HepG2 (cell line): ENCODE results near the gene TTLL11. TPM values are rescaled to one million over a fixed set of nuclear protein-coding genes. Genes with fewer than 3 reads are reported as not detected.

ENCODE experiments used
- ATAC-seq: fragments of 200-7000 bp; cut with Tn5 transposase; 3 replicates; pipeline ENCODE4 v1.9.1; 2020; ENCODE audit warnings: mild to moderate bottlenecking, moderate library complexity
- BruUV-seq: library from RNA; stranded (reverse); fragments of 400-500 nt; replicated peaks from 2 replicates; lab custom pipeline; 2021; lab: Mats Ljungman, UMichigan
- CTCF ChIA-PET: fragments of 300-600 bp; formaldehyde crosslinking; extraction: SDS; loops from one replicate; lab custom pipeline; 2021; ENCODE audit warnings: low total read pairs, inconsistent platforms, low intra/inter-chr PET ratio; lab: Yijun Ruan, JAX
- POLR2A ChIA-PET: fragments of 350-600 bp; sonication (Branson Sonifier 250); formaldehyde crosslinking; loops from one replicate; lab custom pipeline; 2020; ENCODE audit warnings: antibody characterized with exemption, inconsistent platforms; lab: Yijun Ruan, JAX
- DNase-seq: peaks from one replicate; pipeline ENCODE4 v3.0.0-alpha.2; 2015; ENCODE audit warnings: low spot score
- FAIRE-seq: peaks from 3 replicates; lab custom pipeline; 2011; peaks lifted over from hg19 to GRCh38; lab: Jason Lieb, UNC
- H2AFZ ChIP-seq: one replicate; pipeline ENCODE4 v1.6.1; 2011; ENCODE audit warnings: low read length, inconsistent platforms
- H3K27ac ChIP-seq: fragments of 300-600 bp; 3 replicates; pipeline ENCODE4 v1.8.0; 2011; ENCODE audit warnings: mixed run types, mild to moderate bottlenecking, mixed read lengths, low read length, inconsistent platforms; ENCODE audit not compliant: insufficient read depth; ENCODE audit errors: extremely low read length
- H3K27me3 ChIP-seq, 2 experiments: fragments of 200-600 bp in 1 of 2; 2 replicates in 1 of 2; 3 replicates in 1 of 2; pipeline versions ENCODE4 v1.6.0 to v1.8.0; 2011; ENCODE audit warnings: low read length in 2 of 2, mild to moderate bottlenecking in 2 of 2, moderate library complexity in 2 of 2, inconsistent platforms in 1 of 2; ENCODE audit not compliant: insufficient read depth in 2 of 2, control insufficient read depth in 1 of 2
- H3K36me3 ChIP-seq, 2 experiments: fragments of 200-600 bp in 1 of 2; replicated peaks in 1 of 2; 2 replicates in 1 of 2; 3 replicates in 1 of 2; pipeline versions ENCODE4 v1.5.1 to v1.8.0; 2011; ENCODE audit warnings: low read length in 2 of 2, inconsistent platforms in 1 of 2; ENCODE audit not compliant: insufficient read depth in 2 of 2, control insufficient read depth in 1 of 2
- H3K4me1 ChIP-seq: 2 replicates; pipeline ENCODE4 v1.5.1; 2012; ENCODE audit warnings: low read length, inconsistent platforms; ENCODE audit not compliant: insufficient read depth
- H3K4me2 ChIP-seq: 2 replicates; pipeline ENCODE4 v1.6.0; 2011; ENCODE audit warnings: low read depth, low read length, inconsistent platforms
- H3K4me3 ChIP-seq, 3 experiments: fragments of 200-600 bp in 1 of 3; sonication (generic), shearing (Covaris generic) in 1 of 3; replicated peaks in 1 of 3; 2 replicates each; pipeline ENCODE4 v1.5.1; 2011 to 2016; ENCODE audit warnings: low read length in 3 of 3, inconsistent platforms in 2 of 3, low read depth in 2 of 3, mild to moderate bottlenecking in 2 of 3, control low read depth in 1 of 3, mixed read lengths in 1 of 3; ENCODE audit not compliant: insufficient read depth in 1 of 3
- H3K79me2 ChIP-seq: one replicate; pipeline ENCODE4 v1.6.1; 2011; ENCODE audit warnings: low read length, inconsistent platforms; ENCODE audit not compliant: insufficient read depth
- H3K9ac ChIP-seq: 2 replicates; pipeline ENCODE4 v1.6.0; 2011; ENCODE audit warnings: mild to moderate bottlenecking, low read depth, low read length, inconsistent platforms; ENCODE audit not compliant: insufficient read depth
- H3K9me3 ChIP-seq: 2 replicates; pipeline ENCODE4 v1.5.1; 2012; ENCODE audit warnings: mild to moderate bottlenecking, low read length
- H4K20me1 ChIP-seq: 2 replicates; pipeline ENCODE4 v1.6.0; 2011; ENCODE audit warnings: inconsistent platforms, mild to moderate bottlenecking, low read length, moderate library complexity; ENCODE audit not compliant: insufficient read depth
- CHCHD3 ChIP-seq: sonication (generic); formaldehyde crosslinking; IDR thresholded peaks from 2 replicates; pipeline ENCODE4 v1.8.0; 2022; ENCODE audit warnings: mild to moderate bottlenecking, missing genetic modification reagents, moderate library complexity
- HNF4A ChIP-seq: sonication (generic); formaldehyde crosslinking; IDR thresholded peaks from 2 replicates; pipeline ENCODE4 v1.4.0; 2020; ENCODE audit warnings: missing genetic modification reagents
- HNRNPH1 ChIP-seq: fragments of 200-400 bp; formaldehyde crosslinking; optimal IDR thresholded peaks from 2 replicates; pipeline ENCODE3; 2017; ENCODE audit warnings: mild to moderate bottlenecking, low read depth, low read length
- HOXA7 ChIP-seq: sonication (generic); formaldehyde crosslinking; IDR thresholded peaks from 2 replicates; pipeline ENCODE4 v1.8.1; 2022; ENCODE audit warnings: mild to moderate bottlenecking, missing genetic modification reagents, moderate library complexity
- HOXA9 ChIP-seq: sonication (generic); formaldehyde crosslinking; IDR thresholded peaks from 2 replicates; pipeline ENCODE4 v1.8.1; 2022; ENCODE audit warnings: missing genetic modification reagents, mild to moderate bottlenecking, moderate library complexity, borderline replicate concordance
- IRF1 ChIP-seq: sonication (generic); formaldehyde crosslinking; IDR thresholded peaks from 2 replicates; pipeline ENCODE4 v1.4.0; 2020; ENCODE audit warnings: low read depth, mild to moderate bottlenecking, missing genetic modification reagents
- KDM5A ChIP-seq: fragments of 200-600 bp; sonication (generic); IDR thresholded peaks from 2 replicates; pipeline ENCODE4 v1.7.0; 2018; ENCODE audit warnings: antibody characterized with exemption, mild to moderate bottlenecking, low read length, borderline replicate concordance
- LCORL ChIP-seq, 2 experiments: fragments of 450-650 bp in 1 of 2; sonication (generic) in 1 of 2; formaldehyde crosslinking in 1 of 2; IDR thresholded peaks; 2 replicates each; pipeline versions ENCODE4 v1.5.0 to v1.6.1; 2017 to 2020; ENCODE audit warnings: antibody characterized with exemption in 1 of 2, missing genetic modification reagents in 1 of 2
- MLLT10 ChIP-seq: sonication (generic); formaldehyde crosslinking; IDR thresholded peaks from 2 replicates; pipeline ENCODE4 v1.4.0; 2020; ENCODE audit warnings: missing genetic modification reagents
- NFE2 ChIP-seq: sonication (generic); formaldehyde crosslinking; IDR thresholded peaks from 2 replicates; pipeline ENCODE4 v1.4.0; 2020; ENCODE audit warnings: missing genetic modification reagents
- NR2F1 ChIP-seq, 2 experiments: fragments of 450-650 bp in 1 of 2; formaldehyde crosslinking in 1 of 2; IDR thresholded peaks; 2 replicates each; pipeline versions ENCODE4 v1.5.0 to v1.6.1; 2016 to 2020; ENCODE audit warnings: mild to moderate bottlenecking in 1 of 2, missing compliant biosample characterization in 1 of 2, missing genetic modification reagents in 1 of 2, moderate library complexity in 1 of 2
- PITX1 ChIP-seq: sonication (generic); formaldehyde crosslinking; IDR thresholded peaks from 2 replicates; pipeline ENCODE4 v1.5.1; 2020; ENCODE audit warnings: mild to moderate bottlenecking, missing genetic modification reagents
- POLR2AphosphoS5 ChIP-seq: IDR thresholded peaks from 2 replicates; pipeline ENCODE4 v1.6.1; 2012; ENCODE audit warnings: low read depth, low read length
- PRDM4 ChIP-seq: sonication (generic); formaldehyde crosslinking; IDR thresholded peaks from 2 replicates; pipeline ENCODE4 v1.9.0; 2021; ENCODE audit warnings: missing genetic modification reagents, borderline replicate concordance
- SAP130 ChIP-seq: IDR thresholded peaks from 2 replicates; pipeline ENCODE4 v1.6.1; 2016; ENCODE audit warnings: low read depth
- SKI ChIP-seq: fragments of 450-650 bp; IDR thresholded peaks from one replicate; pipeline ENCODE4 v1.6.1; 2018; ENCODE audit warnings: mild to moderate bottlenecking; ENCODE audit not compliant: partially characterized antibody
- TCF7 ChIP-seq: sonication (generic); IDR thresholded peaks from 2 replicates; pipeline ENCODE4 v1.6.1; 2016; ENCODE audit warnings: antibody characterized with exemption, low read depth
- TGIF2 ChIP-seq: IDR thresholded peaks from 2 replicates; pipeline ENCODE4 v1.6.1; 2016; ENCODE audit warnings: control low read depth, missing compliant biosample characterization
- U2AF2 ChIP-seq: fragments of 200-400 bp; formaldehyde crosslinking; IDR thresholded peaks from 2 replicates; pipeline ENCODE4 v1.6.1; 2017; ENCODE audit warnings: low read depth, mild to moderate bottlenecking, low read length
- ZFP36 ChIP-seq: fragments of 150-350 bp; IDR thresholded peaks from 2 replicates; pipeline ENCODE4 v1.6.1; 2018; ENCODE audit warnings: borderline replicate concordance, low read length, low read depth; ENCODE audit not compliant: partially characterized antibody
- ZFYVE20 ChIP-seq: sonication (generic); formaldehyde crosslinking; IDR thresholded peaks from 2 replicates; pipeline ENCODE4 v1.8.0; 2023; ENCODE audit warnings: low read depth, mild to moderate bottlenecking, moderate library complexity, missing genetic modification reagents, borderline replicate concordance
- ZNF138 ChIP-seq: sonication (generic); formaldehyde crosslinking; IDR thresholded peaks from 2 replicates; pipeline ENCODE4 v1.5.0; 2020; ENCODE audit warnings: mild to moderate bottlenecking, low read depth, missing genetic modification reagents
- ZNF674 ChIP-seq: sonication (generic); formaldehyde crosslinking; IDR thresholded peaks from 2 replicates; pipeline ENCODE4 v1.5.0; 2020; ENCODE audit warnings: low read depth, mild to moderate bottlenecking, missing genetic modification reagents
- WGBS: methylation state at CpG from one replicate; pipeline ENCODE4 v1.1.6; 2017; ENCODE audit warnings: low lambda C conversion rate; 5-methylcytosine and 5-hydroxymethylcytosine counted together
- in situ Hi-C: cut with HindIII; loops from 2 replicates; pipeline ENCODE4 v1.10.0; 2017; ENCODE audit warnings: low pct_unique_long_range_greater_than_20kb; ENCODE audit not compliant: extremely low pct_ligation_motif_present
- intact Hi-C: fragments of 100-400 bp; cut with micrococcal nuclease; formaldehyde crosslinking; loops from one replicate; pipeline ENCODE4 v1.10.0; 2022; ENCODE audit not compliant: unreplicated experiment
- polyA plus RNA-seq, 8 experiments: library from polyadenylated mRNA; depleted of rRNA in 3 of 8; stranded (reverse) in 7 of 8; unstranded in 1 of 8; fragments of >200 nt; fragmentation: Illumina TruSeq in 4 of 8; extraction: Trizol in 4 of 8; gene quantifications; 2 replicates each; pipeline versions ENCODE4 v1.2.1 to v1.2.3, GENCODE V29; 2011 to 2016; ENCODE audit warnings: low read depth in 4 of 8, missing spikeins in 1 of 8, mixed read lengths in 1 of 8; ENCODE audit not compliant: insufficient read depth in 1 of 8
- total RNA-seq, 5 experiments: library from RNA; depleted of rRNA; stranded (reverse); fragments of >200 nt; fragmentation: Illumina TruSeq; extraction: Trizol; gene quantifications; 2 replicates each; pipeline ENCODE4 v1.2.3, GENCODE V29; 2016; ENCODE audit warnings: low read depth in 1 of 5

The TTLL11 gene
- total and polyA plus RNA-seq, 2 of the 13 experiments (the other 11 are each of a cell fraction or from before 2014, with no cell fraction given): 4.5 to 5.2 TPM

GRCh38 chr9:121985792-121986494 lies 107.2 kb downstream of the TTLL11 start:
- intact Hi-C loops: no loop called here
- no peak for TF ChIP-seq HNRNPH1
- TF ChIP-seq HOXA9 (CRISPR knock-in tag): no peak
- no peak for TF ChIP-seq ZFP36
- TF ChIP-seq PRDM4 (CRISPR knock-in tag): no peak
- peak; percentile 17; the same call in 1 of the 2 replicates for TF ChIP-seq HNF4A (CRISPR knock-in tag)
- TF ChIP-seq LCORL (IDR thresholded peaks at IDR 0.05): no peak
- no peak for TF ChIP-seq LCORL (CRISPR knock-in tag; IDR thresholded peaks at IDR 0.05)
- no peak for TF ChIP-seq IRF1 (CRISPR knock-in tag)
- no peak for TF ChIP-seq TGIF2
- no peak for TF ChIP-seq CHCHD3
- TF ChIP-seq SKI: no peak
- TF ChIP-seq U2AF2: no peak
- TF ChIP-seq HOXA7 (CRISPR knock-in tag): no peak
- no peak for TF ChIP-seq TCF7
- no peak for TF ChIP-seq MLLT10 (CRISPR knock-in tag)
- TF ChIP-seq NFE2 (CRISPR knock-in tag): no peak
- 0 out of 4 replicates have a peak, but pooled peaks of 1 of the 2 experiments have one; percentile 27 for TF ChIP-seq NR2F1 (CRISPR knock-in tag; IDR thresholded peaks at IDR 0.05)
- no peak for TF ChIP-seq PITX1
- no peak for TF ChIP-seq ZNF138 (CRISPR knock-in tag)
- TF ChIP-seq KDM5A: no peak
- peak; percentile 36 for TF ChIP-seq SAP130 (CRISPR knock-in tag)
- TF ChIP-seq ZFYVE20: no peak
- TF ChIP-seq ZNF674 (CRISPR knock-in tag): no peak
- TF ChIP-seq POLR2AphosphoS5: no peak

More at GRCh38 chr9:121985792-121986494, 107.2 kb downstream of the TTLL11 start:
- in situ Hi-C loops: loop anchor here (25.0 kb wide), 1 partner anchor 249 kb away; no protein-coding TSS in a partner anchor
- DNase-seq: no peak
- Histone ChIP-seq H3K9ac (no peak overlapping the region), H3K4me1 (peaks cover 54% of the 10 kb centered on the region), H4K20me1 (no peaks in the 10 kb centered on the region), H3K27me3 (no peaks in the 10 kb centered on the region), H3K9me3 (no peaks in the 10 kb centered on the region; the same call in 1 of the 2 replicates), H3K79me2 (no peaks in the 10 kb centered on the region), H3K36me3 (no peaks in the 10 kb centered on the region), H2AFZ (no peak overlapping the region), H3K27ac (no peak overlapping the region), H3K4me2 (no peak overlapping the region; the same call in 1 of the 2 replicates), H3K4me3 (no peak overlapping the region)
- 65% methylated on average over 14 of the region's 14 CpGs for WGBS
- ChIA-PET CTCF (no interaction called here), POLR2A (no interaction called here)
- no TSS peak for BruUV-seq
- peak; percentile 63 for ATAC-seq
- no peak for FAIRE-seq
